NCI-H1105 (cell line): ENCODE data around the gene CA6.
"Not testable (repeated sequence)": the region's sequence is repeated elsewhere in the genome, so short reads cannot be mapped to it uniquely, and the experiment has no call there.

Source experiments
- DNase-seq: peaks from one replicate; lab custom pipeline; 2025; lab: John Stamatoyannopoulos, UW

The CA6 gene

DNA sequence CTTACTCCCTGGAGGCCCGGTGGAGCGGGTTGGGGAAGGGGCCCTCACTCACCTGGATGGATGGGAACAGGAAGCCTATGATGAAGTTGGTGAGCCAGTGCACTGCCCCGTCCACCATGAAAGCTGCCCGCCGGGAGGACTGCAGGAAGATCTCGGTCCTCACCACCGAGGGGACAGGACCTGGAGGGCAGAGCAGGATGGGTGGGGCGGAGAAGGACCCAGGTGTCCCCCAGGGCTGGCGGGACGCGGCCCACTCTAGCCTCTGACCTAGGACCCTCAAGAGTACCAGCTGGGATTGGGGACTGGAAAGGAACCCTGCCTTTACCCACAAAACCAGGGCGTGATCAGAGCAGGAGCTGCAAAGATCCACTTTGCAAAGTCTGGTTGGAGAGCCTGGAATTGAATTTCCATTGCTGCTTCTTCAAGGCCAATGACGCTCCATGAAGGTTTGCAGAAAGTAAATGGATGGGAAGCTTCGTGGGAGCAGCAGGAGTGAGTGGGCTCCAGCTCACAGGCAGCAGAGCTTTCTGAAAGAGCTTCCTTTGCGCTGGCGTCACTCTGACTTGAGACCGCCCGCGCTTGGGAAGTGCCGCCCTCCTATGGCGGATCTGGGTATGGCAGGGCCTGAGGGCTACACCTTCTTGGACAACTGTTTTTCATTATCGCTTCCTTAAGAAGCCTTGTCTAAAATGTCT, 59.2 kb downstream of the CA6 start:
- DNase-seq: no peak

DNA sequence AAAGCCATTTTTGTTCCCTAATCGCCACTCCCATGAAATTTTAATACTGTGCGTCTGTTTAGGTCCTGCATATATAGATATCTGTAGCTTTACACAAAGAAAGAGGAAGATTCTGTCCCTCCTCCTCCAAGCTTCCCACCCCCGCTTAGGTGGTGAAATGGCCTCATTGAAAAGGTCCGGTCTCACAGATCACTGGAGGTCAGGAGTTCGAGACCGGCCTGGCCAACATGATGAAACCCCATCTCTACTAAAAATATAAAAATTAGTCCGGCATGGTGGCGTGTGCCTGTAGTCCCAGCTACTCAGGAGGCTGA, 59.7 kb downstream of the CA6 start:
- DNase-seq: no peak

DNA sequence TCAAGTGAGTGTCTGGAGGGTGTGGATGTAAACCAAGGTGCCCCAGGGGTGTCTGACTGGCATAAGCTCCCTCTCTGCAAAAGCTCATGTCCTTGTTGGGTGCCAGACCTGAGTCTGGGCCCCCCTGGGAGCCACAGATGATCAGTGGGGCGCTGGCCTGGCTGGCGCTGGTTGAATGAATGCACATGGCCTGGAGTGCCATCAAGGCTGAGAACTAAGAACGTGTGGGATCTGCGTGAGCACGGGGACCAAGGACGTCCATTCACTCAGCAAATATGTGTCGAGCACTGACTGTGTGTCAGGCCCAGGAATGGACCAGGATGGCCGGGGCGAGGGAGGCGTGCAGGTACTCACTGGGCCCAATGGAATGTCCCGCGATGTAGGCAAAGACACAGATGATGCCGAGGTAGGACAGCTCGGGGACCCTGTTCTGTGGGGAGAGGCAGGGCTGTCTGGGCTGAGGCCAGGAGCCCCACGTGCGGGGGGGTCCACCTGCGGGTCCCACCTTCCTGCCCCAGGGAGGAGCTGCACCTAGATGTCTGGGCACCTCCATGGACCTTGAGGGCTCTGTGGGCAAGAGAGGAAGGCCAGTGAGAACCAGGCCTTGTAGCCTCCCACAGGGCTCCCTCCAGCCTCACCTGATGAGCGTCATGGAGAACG, 61.4 kb downstream of the CA6 start:
- DNase-seq: no peak

DNA sequence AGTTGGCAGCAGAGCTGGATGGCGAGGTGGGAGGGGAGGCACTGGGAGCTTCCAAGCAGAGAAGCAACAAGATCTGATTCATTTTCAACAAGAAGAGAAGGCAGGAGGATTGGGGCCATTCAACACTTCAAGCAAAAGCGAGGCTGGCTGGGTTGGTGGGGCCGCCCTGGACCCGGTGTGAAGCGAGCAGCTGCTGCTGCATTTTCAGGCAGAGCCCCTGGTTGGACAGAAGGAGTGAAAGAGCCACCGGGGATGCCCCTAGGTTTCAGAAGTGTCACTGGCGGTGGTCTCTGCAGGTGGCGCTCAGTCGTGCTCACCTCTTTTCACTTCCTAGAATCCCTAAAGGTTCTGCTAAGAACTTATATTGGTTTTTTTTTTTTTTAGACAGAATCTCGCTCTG, 62.6 kb downstream of the CA6 start:
- DNase-seq: no peak

DNA sequence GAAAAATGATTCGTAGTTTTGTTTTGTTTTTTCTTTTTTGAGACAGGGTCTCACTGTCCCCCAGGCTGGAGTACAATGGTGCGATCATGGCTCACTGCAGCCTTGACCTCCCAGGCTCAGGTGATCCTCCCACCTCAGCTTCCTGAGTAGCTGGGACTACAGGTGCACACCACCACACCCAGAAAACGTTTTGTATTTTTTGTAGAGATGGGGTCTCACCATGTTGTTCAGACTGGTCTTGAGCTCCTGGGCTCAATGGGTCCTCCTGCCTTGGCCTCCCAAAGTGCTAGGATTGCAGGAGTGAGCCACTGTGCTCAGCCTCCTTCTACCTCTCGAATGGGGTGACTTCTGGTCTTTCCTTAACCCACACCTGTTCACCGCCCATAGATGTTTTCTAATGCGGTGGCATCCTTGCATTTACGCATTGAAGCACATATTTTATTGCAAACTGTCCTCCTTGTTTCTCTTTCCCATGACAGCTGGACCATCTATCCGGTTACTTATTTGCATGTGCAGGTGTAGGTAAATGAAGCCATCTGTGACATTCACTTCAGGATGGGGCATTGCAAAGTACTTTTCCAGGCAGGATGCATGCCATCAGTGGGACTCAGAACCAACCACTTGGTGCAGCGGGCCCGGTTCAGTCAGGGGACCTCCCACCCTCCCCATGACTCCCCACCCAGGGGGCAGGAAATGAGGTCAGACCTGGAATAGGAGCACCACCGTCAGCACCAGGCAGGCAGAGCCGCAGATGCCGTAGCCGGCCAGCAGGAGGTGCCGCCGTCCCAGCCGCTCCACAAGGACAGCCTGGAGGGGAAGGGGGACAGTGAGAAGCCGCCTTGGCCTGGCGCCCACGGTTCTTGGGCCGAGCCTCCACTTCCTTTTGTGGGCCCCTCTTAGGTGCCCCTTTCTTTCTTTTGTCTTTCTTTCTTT, 64.0 kb downstream of the CA6 start:
- DNase-seq: no peak

DNA sequence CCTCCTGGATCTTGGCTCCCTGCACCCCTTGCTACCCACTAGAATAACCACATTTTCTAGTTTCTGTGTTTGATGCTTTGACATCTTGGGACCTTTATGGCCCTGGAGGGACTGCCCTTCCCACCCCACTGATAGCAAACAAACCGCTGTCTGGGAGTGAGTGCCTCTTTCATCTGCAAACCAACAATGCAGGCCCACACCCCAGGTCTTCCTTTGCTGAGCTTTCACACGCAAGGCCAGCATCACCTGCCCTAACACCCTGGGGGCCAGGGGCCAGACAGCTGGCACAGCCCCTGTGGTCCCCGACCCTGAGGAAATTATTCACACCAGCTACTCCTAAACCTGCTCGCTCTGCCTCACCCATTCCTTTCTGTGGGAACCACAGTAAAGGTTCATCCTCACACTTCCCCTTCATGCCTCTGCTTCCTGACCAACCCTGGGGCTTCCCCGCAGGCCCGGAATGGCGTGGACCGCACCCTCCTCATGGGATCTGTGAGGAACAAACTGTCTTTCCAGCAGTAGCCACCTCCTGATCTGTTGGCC, 65.2 kb downstream of the CA6 start:
- DNase-seq: no peak

DNA sequence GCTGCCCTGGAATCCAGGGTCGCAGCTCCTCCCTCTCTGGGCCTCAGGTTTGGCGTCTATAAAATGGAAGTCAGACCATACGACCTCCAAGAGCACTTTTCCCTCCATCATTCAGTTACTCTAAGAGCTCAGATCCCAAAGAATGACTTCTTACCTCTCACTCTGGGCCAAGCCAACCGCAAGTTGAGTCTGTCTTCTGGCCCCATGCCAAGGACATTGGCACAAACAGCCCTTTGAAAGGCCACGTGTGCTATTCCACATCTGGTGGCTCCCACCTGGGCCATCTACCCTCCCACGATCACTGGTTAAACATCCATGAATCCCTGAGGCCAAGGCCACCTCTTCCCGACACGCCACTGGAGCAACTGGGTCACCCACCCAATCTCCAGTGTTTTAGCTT, 68.2 kb downstream of the CA6 start:
- no peak for DNase-seq

DNA sequence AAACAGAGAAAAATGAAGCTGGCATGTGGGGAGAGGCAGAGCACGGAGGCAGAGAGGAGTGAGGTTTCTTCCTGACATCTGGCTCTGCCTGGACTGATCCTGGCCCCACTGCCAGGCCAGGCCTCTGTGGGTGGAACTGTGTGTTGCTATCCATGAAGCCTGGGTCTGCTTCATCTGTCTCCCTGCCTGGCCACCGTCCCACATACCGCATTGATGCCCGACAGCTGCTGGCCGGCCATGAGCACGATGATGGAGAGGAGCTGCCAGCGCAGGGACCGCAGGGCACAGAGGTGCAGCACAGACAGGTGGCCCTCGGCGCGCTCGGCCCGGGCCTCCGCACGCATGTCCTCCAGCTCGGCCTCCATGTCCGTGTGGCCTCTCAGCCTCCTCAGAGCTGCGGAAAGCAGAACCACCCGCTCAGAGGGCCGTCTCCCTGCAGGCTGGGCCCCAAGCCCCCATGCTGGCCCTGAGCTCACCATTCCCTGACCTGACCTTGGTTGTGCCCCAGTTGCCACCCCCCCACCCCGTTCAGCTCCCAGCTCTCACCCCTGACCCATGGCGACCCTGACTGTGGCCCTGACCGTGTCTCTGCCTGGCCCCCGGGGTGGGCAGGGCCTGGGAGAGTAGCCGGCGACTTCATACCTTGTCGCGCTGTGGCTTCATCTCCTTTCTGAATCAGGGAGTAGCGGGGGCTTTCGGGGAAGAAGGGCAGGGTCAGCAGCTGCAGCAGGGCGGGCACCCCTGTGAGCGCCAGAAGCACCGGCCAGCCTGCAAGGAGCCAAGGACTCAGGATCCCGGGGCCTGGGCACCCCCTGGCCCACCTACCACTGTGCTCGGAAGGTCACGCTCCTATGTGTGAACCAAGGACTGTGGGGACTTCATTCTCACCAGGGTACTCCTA, 69.1 kb downstream of the CA6 start:
- DNase-seq: no peak

DNA sequence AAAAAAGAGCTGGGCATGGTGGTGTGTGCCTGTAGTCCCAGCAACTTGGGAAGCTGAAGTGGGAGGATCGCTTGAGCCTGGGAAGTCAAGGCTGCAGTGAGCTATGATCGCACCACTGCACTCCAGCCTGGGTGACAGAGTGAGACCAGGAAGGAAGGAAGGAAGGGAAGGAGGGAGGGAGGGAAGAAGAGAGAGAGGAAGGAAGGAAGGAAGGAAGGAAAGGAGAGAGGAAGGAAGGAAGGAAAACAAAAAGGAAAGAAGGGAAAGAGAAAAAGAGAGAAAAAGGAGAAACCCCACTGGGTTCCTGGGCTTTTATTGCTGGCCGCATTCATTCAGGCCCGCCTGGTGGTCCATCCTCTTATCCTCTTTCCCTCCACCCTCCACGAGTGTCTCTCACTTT, 70.8 kb downstream of the CA6 start:
- no peak for DNase-seq

DNA sequence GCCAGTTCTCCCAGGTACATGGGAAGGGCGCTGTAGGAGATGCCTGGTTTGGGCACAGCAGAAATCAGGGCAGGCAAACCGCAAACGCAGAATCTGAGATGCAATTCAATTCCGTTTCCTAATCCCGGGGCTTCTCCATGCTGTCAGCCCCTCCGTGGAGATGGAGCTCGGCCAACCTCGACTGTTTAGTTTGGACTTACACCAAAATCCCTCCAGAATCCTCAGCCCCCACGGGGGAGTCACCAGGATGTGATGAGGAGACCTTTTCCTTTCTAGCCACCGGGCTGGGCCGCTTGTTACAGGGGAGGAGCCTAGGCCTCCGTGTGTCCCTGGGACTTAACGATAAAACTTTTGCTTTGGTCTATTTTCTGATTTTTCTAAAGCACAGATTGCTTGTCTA, 72.7 kb downstream of the CA6 start:
- no peak for DNase-seq

DNA sequence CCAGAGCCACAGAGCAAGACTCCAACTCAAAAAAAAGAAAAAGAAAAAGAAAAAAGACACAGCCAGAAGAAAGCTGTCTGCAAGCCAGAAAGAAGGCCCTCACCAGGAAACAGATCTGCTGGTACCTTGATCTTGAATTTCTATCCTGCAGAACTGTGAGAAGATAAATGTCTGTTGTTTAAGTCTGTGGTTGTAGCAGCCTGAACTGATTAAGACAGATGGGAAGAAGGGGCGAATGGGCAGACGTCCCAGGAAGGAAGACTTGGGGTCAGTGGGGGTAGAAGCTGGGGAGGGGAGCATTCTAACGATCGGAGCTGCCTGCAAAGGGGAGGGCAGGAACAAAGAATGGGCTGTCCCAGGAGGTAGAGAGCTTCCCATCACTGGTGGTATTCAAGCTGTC, 74.2 kb downstream of the CA6 start:
- DNase-seq: no peak

DNA sequence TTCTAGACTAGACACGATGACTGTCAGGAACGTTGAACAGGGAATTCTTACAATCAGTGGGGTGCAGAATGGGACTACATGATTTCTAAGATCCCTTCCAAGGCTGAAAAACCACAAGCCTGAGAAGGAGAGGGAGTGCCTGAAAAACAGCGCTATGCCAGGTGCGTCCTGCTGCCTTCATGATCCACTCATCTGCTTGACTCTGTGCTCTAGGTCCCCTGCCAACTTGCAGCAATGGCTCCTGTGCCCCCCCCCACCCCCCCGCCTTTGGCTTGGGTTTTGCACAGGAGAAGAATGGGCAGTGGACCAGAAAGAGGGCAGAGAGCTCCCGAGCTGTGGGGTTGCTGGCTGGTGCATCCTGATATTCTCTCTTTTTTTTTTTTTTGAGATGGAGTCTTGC, 74.6 kb downstream of the CA6 start:
- no peak for DNase-seq

DNA sequence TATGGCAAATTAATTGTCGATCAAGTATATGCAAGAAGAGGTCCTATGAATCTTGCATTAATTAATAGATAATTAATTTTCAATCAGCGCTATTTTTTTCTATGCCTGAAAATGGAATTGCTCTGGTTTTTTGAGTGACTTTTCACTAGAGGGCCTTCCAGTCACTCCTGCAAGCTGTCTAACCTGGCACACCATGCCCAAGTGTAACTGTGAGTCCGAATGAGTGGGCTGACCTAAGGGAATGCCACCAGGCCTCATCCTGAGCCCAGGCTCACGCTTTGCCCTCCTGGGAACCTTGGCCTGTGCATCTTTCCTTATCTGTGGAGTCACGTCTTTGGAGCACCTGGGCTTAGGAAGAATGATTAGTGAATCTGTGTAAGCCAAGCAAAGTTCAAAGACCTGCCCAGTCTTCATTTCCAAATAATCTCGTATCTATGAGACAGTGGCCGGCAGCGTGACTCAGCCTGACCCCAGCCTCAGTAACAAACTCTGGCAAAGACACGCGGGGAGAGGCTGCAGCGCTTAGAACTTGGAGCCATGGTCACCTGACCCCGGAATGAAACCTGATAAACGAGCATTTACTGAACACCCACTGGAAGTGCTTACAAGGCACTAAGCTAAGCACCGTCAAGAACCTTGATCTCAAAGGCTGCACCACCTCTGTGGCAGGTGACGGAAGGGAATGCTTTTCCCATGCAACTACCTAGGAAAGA, 76.5 kb downstream of the CA6 start:
- DNase-seq: not testable (repeated sequence)

DNA sequence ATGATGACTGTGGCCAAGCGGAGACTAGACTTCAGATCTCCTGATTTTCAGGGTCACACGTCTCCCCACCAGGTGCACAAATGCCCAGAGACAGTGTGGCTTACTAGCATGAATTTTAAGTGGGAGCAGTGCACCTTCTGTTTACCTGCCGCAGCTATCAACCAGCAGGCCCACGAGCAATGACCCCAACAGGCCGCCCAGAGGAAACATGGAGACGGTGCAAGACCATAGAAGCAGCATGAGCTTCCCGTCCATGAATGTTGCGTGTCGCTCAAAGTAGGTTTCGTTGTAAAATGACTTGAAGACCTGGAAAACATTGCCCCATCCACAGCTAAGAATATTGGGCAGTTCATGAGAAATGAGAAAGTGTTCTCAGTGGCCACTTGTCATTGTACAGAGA, 77.1 kb downstream of the CA6 start:
- no peak for DNase-seq
